HG03469 (cell line): ENCODE measurements around the gene POMZP3.
"Not testable (repeated sequence)": the region's sequence is repeated elsewhere in the genome, so short reads cannot be mapped to it uniquely, and the experiment has no call there.

ENCODE experiments used
- ATAC-seq: cut with Tn5 transposase; IDR thresholded peaks from one replicate; pipeline ENCODE4 v1.9.1; 2021; ENCODE audit warnings: mild to moderate bottlenecking, moderate library complexity, moderate number of reproducible peaks; ENCODE audit not compliant: unreplicated experiment

The POMZP3 gene

DNA sequence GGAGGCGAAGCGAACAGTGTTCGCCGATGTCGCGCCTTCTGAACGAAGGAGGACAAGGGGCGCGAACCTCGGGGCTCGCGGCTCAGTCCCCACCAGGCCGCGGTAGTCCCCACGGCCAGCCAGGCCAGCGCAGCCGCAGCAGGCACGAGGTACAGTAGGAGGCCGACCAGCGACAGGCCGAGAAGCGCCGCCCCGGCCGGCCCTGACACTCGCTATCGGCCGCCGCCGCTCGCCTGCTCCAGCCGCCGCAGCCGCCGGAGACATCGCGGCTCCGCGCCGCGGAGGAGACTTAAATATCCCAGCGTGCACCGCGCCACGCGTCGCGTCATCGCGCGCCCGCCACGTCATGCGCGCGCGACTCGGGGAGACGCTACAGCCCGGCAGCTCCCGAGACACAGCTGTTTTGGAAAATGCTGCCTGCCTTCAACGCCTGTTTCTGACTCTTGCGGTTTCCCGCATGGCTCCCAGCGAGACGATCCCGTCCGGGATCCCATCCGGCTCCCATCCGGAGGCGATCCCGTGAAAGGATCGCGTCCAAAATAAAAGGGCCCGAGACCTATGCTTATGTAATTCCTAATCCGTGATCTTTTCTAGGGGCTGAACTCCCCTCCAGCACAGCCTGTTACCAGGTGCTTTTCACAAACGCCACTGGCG is at the start of gene POMZP3:
TSS of gene POMZP3 (minus strand) at position 291 of the 654 bp plus-strand sequence. CDS start 1,215 bp downstream, outside the sequence.
- ATAC-seq = peak; percentile 77

DNA sequence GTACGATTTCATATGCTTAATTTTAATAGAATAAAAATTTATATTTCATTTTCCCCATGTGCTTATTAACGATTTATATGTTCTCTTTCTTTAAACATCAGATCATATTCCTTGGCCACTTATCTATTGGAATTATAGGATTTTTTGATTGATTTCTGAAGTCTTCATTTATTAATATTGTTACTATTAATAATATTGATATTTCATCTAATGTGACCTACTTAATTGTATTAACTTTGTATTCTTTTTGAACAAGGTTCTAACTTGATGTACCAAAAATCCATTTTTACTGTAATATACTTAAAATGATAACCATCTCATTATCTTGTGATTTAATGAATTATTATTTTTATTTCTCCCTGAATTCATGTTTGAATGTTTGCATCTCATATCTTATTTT is 48.7 kb upstream of the POMZP3 start:
- ATAC-seq = not testable (repeated sequence)

DNA sequence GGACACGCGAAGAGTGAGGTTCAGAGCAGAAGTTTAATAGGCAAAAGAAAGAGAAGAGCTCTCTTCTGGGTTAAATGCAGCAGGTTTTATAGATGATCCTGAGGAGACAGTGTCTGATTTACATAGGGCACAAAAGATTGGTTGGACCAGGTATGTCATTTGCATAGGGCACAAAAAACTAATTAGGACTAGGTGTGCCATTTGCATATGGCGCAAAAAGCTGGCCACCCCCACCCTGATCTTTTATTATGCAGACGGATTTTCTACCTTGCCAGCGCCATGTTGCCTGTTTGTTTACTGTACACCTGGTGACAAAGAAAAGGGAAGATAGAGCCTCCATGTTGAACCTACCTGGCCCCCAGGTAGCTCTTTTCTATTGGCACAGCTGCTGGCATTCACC is 46.3 kb upstream of the POMZP3 start:
- ATAC-seq = not testable (repeated sequence)

DNA sequence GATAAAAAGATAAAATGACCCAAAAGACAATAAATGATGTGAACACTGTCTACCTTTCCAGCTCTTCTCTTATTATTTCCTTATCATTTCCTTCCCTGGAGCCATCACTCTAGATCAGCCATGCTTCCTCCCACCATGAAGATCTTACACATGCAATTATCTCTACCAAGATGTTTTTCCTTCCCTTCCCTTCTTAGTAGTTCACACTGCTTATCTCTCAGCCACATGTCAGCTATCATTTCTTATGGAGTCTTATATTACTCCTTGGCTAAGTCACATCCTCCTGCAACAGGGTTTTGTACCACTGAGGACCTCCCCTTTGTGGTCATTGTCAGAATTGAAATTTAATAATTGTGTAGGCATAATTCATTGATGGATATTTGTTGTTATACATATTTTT is 32.1 kb upstream of the POMZP3 start:
- not testable (repeated sequence) for ATAC-seq

- not testable (repeated sequence) for ATAC-seq
These were observed 29.3 kb upstream of the POMZP3 start for GRCh38 chr7:76656425-76656824.

GRCh38 chr7:76642620-76643019 is 15.5 kb upstream of the POMZP3 start:
- ATAC-seq = not testable (repeated sequence)

GRCh38 chr7:76637061-76637691 is 10.1 kb upstream of the POMZP3 start:
- ATAC-seq = peak; percentile 87

- ATAC-seq = peak; percentile 10
These were observed 498 bp downstream of the POMZP3 start for GRCh38 chr7:76626581-76626980.

GRCh38 chr7:76619439-76620190 is 7.5 kb downstream of the POMZP3 start:
- ATAC-seq = not testable (repeated sequence)

DNA sequence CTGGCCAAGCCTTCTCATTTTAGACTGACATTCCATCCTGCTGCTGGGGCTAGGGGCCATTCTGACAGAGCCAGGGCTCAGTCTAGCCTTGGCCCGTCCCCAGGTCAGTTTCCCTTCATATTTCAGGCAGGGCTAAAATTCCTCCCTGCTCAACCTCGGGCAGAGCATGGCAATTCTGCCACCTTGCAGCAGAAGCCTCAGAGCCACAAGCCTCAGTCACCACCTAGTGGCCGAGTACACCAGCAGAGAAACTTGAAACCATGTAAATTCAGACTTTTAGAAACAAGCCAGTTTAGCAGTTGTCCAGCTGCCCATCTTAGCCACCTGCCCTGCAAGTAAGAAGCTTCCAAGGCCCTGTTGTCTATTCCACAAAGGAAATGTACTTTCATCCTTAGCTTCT is 13.3 kb downstream of the POMZP3 start:
- not testable (repeated sequence) for ATAC-seq

- not testable (repeated sequence) for ATAC-seq
These were observed 14.8 kb downstream of the POMZP3 start for GRCh38 chr7:76612232-76612631.

DNA sequence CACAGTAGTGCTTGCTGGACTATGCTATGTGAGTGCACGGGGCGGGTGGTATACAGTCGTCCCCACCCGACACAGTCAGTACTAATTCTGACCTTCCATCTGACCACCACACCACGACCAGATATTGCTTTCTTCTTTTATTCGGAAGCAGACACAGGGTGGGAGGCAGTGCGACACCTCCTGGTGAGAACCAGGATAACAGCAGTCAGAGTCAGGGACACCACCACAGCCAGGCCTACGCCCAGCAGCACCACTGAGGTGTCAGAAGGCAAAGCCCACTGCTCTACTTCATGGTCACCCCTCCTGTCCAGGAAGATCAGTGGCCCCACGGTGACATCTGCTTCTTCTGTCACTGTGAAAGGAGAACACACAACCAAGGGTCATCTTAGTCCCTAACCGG is 17.2 kb downstream of the POMZP3 start:
- ATAC-seq = not testable (repeated sequence)

- ATAC-seq = not testable (repeated sequence)
These were observed 18.6 kb downstream of the POMZP3 start for GRCh38 chr7:76608469-76608868.

GRCh38 chr7:76606027-76606426 is 21.1 kb downstream of the POMZP3 start:
- peak; percentile 93 for ATAC-seq

GRCh38 chr7:76600650-76601049 is 26.4 kb downstream of the POMZP3 start:
- ATAC-seq = not testable (repeated sequence)

GRCh38 chr7:76600116-76600482 is 27.0 kb downstream of the POMZP3 start:
- ATAC-seq = not testable (repeated sequence)

DNA sequence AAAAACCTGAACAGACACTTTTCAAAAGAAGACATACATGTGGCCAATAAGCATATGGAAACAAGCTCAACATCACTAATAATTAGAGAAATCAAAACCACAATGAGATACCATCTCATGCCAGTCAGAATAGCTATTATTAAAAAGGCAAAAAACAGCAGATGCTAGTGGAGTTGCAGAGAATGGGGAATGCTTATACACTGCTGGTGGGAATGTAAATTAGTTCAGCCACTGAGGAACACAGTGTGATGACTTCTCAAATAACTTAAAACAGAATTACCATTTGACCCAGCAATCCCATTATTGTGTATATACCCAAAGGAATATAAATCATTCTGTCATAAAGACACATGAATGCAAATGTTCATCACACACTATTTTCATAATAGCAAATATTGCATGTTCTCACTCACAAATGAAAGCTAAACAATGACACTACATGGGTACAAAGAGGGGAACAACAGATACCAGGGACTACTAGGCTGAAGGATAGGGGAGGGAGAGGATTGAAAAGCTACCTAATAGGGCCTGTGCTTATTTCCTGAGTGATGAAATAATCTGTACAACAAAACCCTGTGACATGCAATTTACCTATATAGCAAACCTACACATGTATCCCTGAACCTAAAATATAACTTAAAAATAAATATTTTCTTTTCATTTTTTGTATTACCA is 28.4 kb downstream of the POMZP3 start:
- ATAC-seq = not testable (repeated sequence)

DNA sequence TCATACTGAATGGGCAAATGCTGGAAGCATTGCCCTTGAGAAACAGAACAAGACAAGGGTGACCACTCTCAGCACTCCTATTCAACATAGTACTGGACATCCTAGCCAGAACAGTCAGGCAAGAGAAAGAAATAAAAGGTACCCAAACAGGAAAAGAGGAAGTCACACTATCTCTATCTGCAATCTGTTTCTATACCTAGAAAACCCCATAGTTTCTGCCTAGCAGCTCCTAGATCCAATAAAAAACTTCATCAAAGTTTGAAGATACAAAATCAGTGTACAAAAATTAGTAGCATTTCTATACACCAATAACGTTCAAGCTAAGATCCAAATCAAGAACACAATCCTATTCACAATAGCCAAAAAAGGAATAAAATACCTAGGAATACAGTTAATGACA is 29.8 kb downstream of the POMZP3 start:
- not testable (repeated sequence) for ATAC-seq

GRCh38 chr7:76592694-76593093 is 34.4 kb downstream of the POMZP3 start:
- not testable (repeated sequence) for ATAC-seq

DNA sequence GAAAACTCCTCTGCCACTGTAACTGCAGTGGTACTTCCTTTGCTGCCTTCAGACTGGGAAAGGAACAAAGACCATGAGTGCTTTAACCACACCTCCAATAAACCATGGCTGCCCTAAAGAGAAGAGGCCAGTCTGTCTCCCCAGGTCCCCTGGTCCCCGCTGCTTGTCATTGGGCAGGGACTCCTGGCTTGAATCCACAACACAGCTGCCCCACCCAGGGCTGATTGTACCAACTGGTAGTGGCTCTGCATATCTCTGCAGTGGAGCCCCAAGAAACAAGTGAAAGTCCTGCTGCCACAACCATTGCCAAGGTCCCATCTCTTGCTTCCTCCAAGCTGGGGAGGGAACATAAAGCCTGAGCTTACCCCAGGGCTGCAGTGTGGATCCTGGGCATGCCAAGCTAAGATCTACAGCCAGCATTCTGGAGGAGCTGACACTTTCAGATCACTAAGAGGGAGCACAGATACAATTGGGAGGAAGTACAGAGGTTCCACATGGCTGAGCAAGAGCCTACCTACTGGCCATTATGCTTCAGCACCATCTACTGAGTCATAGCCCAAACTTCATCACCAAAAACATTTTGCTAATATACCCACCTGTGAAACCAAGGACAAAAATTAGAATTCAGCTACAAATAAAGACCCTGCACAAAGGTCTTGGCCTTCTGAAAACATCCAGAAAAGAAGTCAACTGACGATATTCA is 35.3 kb downstream of the POMZP3 start:
- peak; percentile 53 for ATAC-seq
